IMR-90 (cell line): Measurements from ENCODE around the gene ABHD13. TPM values are rescaled to one million over a fixed set of nuclear protein-coding genes. Genes with fewer than 3 reads are reported as not detected.

Source experiments
- ATAC-seq: fragments of 200-7000 bp; cut with Tn5 transposase; 2 replicates; pipeline ENCODE4 v1.9.1; 2020; ENCODE audit warnings: low read depth, mild to moderate bottlenecking, moderate library complexity
- BruUV-seq: library from RNA; stranded (reverse); fragments of 400-500 nt; replicated peaks from 2 replicates; lab custom pipeline; 2021; lab: Mats Ljungman, UMichigan
- CTCF ChIA-PET: fragments of 300-600 bp; formaldehyde crosslinking; extraction: SDS; loops from one replicate; lab custom pipeline; 2021; ENCODE audit warnings: antibody characterized with exemption; lab: Yijun Ruan, JAX
- POLR2A ChIA-PET: fragments of 300-600 bp; sonication (Branson Sonifier 250); formaldehyde crosslinking; loops from one replicate; lab custom pipeline; 2022; ENCODE audit warnings: antibody characterized with exemption; ENCODE audit not compliant: unreplicated experiment; lab: Charles Lee
- DNase-seq: peaks from one replicate; pipeline ENCODE4 v3.0.0; 2013
- H2AFZ ChIP-seq: replicated peaks from 2 replicates; pipeline ENCODE3; 2013; ENCODE audit warnings: low read length, mild to moderate bottlenecking; ENCODE audit not compliant: poor library complexity
- H2AK5ac ChIP-seq: 2 replicates; pipeline ENCODE4 v1.6.1; 2013; ENCODE audit warnings: low read depth, low read length, inconsistent platforms
- H2AK9ac ChIP-seq: replicated peaks from 2 replicates; pipeline ENCODE3; 2013; ENCODE audit warnings: mild to moderate bottlenecking, low read depth, low read length, moderate library complexity; ENCODE audit not compliant: poor library complexity
- H2BK120ac ChIP-seq: 2 replicates; pipeline ENCODE4 v1.6.1; 2013; ENCODE audit warnings: low read depth, low read length, inconsistent platforms
- H2BK15ac ChIP-seq: 3 replicates; pipeline ENCODE4 v1.6.1; 2013; ENCODE audit warnings: low read depth, low read length, inconsistent platforms
- H2BK20ac ChIP-seq: 2 replicates; pipeline ENCODE4 v1.6.1; 2013; ENCODE audit warnings: low read depth, mild to moderate bottlenecking, inconsistent platforms, low read length, moderate library complexity
- H2BK5ac ChIP-seq: 2 replicates; pipeline ENCODE4 v1.6.1; 2013; ENCODE audit warnings: mild to moderate bottlenecking, low read depth, low read length, inconsistent platforms; ENCODE audit not compliant: poor library complexity, severe bottlenecking
- H3K14ac ChIP-seq: replicated peaks from 2 replicates; pipeline ENCODE4 v1.6.1; 2013; ENCODE audit warnings: low read depth, low read length, inconsistent platforms
- H3K18ac ChIP-seq: 2 replicates; pipeline ENCODE4 v1.6.1; 2013; ENCODE audit warnings: low read depth, low read length, control low read depth
- H3K23ac ChIP-seq: 2 replicates; pipeline ENCODE4 v1.6.1; 2013; ENCODE audit warnings: low read depth, low read length, inconsistent platforms
- H3K27ac ChIP-seq: 2 replicates; pipeline ENCODE4 v1.5.1; 2013; ENCODE audit warnings: mild to moderate bottlenecking, control low read depth, low read length; ENCODE audit not compliant: insufficient read depth
- H3K27me3 ChIP-seq: 2 replicates; pipeline ENCODE4 v1.6.1; 2013; ENCODE audit warnings: low read length; ENCODE audit not compliant: control insufficient read depth, insufficient read depth
- H3K36me3 ChIP-seq: 2 replicates; pipeline ENCODE4 v1.6.1; 2013; ENCODE audit warnings: low read length, mixed read lengths; ENCODE audit not compliant: control insufficient read depth, insufficient read depth
- H3K4ac ChIP-seq: 2 replicates; pipeline ENCODE4 v1.6.1; 2013; ENCODE audit warnings: low read depth, low read length, inconsistent platforms
- H3K4me1 ChIP-seq: 2 replicates; pipeline ENCODE4 v1.6.1; 2013; ENCODE audit warnings: low read length, mixed read lengths; ENCODE audit not compliant: control insufficient read depth, insufficient read depth
- H3K4me2 ChIP-seq: 2 replicates; pipeline ENCODE4 v1.6.1; 2013; ENCODE audit warnings: low read depth, mild to moderate bottlenecking, control low read depth, low read length, moderate library complexity
- H3K4me3 ChIP-seq: 2 replicates; pipeline ENCODE4 v1.5.1; 2013; ENCODE audit warnings: low read depth, mild to moderate bottlenecking, control low read depth, low read length, moderate library complexity; ENCODE audit not compliant: insufficient read depth
- H3K56ac ChIP-seq: 2 replicates; pipeline ENCODE4 v1.6.1; 2013; ENCODE audit warnings: low read length, inconsistent platforms; ENCODE audit not compliant: insufficient read depth; ENCODE audit errors: extremely low read depth
- H3K79me1 ChIP-seq, 2 experiments: 2 replicates each; pipeline ENCODE4 v1.6.1; 2013; ENCODE audit warnings: low read length in 2 of 2, inconsistent platforms in 1 of 2, low read depth in 1 of 2
- H3K9ac ChIP-seq: 2 replicates; pipeline ENCODE4 v1.6.1; 2013; ENCODE audit warnings: low read depth, low read length, control low read depth
- H3K9me1 ChIP-seq: 2 replicates; pipeline ENCODE4 v1.6.1; 2013; ENCODE audit warnings: low read length, inconsistent platforms; ENCODE audit not compliant: insufficient read depth
- H3K9me3 ChIP-seq: 2 replicates; pipeline ENCODE4 v1.6.1; 2013; ENCODE audit warnings: low read length; ENCODE audit not compliant: control insufficient read depth, insufficient read depth
- H4K20me1 ChIP-seq: 2 replicates; pipeline ENCODE4 v1.6.1; 2013; ENCODE audit warnings: low read length, inconsistent platforms; ENCODE audit not compliant: insufficient read depth
- H4K5ac ChIP-seq: 2 replicates; pipeline ENCODE4 v1.6.1; 2013; ENCODE audit warnings: mild to moderate bottlenecking, low read depth, low read length, control low read depth
- H4K8ac ChIP-seq, 2 experiments: 2 replicates each; pipeline ENCODE4 v1.6.1; 2013; ENCODE audit warnings: low read depth in 2 of 2, low read length in 2 of 2, control low read depth in 1 of 2, inconsistent platforms in 1 of 2
- H4K91ac ChIP-seq: 2 replicates; pipeline ENCODE4 v1.6.1; 2013; ENCODE audit warnings: low read depth, low read length, inconsistent platforms; ENCODE audit not compliant: insufficient read depth
- FOS ChIP-seq: fragments of 150-350 bp; IDR thresholded peaks from 2 replicates; pipeline ENCODE4 v1.6.1; 2016; ENCODE audit warnings: low read depth, low read length
- dilution Hi-C: fragments of 300-500 bp; cut with HindIII; formaldehyde crosslinking; loops from one replicate; pipeline ENCODE4 v1.14.3; 2018; ENCODE audit warnings: low sequenced_read_pairs; ENCODE audit not compliant: unreplicated experiment
- in situ Hi-C: fragments of 300-500 bp; cut with MboI; formaldehyde crosslinking; loops from 3 replicates; pipeline ENCODE4 v1.14.3; 2019; ENCODE audit warnings: low sequenced_read_pairs, inconsistent platforms, mixed read lengths
- intact Hi-C: fragments of 100-400 bp; cut with micrococcal nuclease; formaldehyde crosslinking; loops from 2 replicates; pipeline ENCODE4 v1.10.0; 2022
- polyA plus RNA-seq, 3 experiments: library from polyadenylated mRNA; depleted of rRNA; stranded (reverse); fragments of >200 nt; gene quantifications; 2 replicates each; pipeline ENCODE4 v1.2.3, GENCODE V29; 2012; ENCODE audit warnings: low replicate concordance in 1 of 3
- total RNA-seq: library from RNA; depleted of rRNA; stranded (reverse); fragments of >200 nt; gene quantifications from 2 replicates; pipeline ENCODE4 v1.2.3, GENCODE V29; 2012
- TF ChIP-seq, protein P1 (sequence below): conservative IDR thresholded peaks from 2 replicates; pipeline ENCODE4 v1.5.1; 2012; ENCODE audit warnings: mild to moderate bottlenecking, low read depth, low read length, improper control_type of control experiment

ABHD13 gene
- total and polyA plus RNA-seq, 2 of the 4 experiments (the other 2 are of a cell fraction): 4.0 to 4.1 TPM

DNA sequence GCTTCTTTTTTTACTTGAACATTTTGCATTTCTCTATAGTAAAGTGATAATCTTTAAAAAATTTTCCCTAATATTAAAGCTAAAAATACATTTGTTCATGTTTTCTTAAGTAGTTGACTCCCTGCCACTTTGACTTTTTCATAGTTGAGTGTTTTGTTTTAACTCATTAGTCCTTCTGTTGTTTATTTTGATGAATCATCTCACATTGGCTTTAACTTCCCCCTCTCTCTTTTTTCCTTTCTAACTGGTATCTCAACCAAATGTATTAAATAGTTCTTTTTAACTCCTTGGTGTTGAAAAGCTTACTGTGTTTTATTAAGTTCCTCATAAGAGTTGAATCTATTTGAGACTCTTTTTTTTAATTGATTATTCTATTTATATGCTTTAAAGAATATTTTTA lies 54.1 kb downstream of the ABHD13 start:
- peak; percentile 18; the same call in 1 of the 2 replicates for TF ChIP-seq FOS
- TF ChIP-seq, protein P1, sequence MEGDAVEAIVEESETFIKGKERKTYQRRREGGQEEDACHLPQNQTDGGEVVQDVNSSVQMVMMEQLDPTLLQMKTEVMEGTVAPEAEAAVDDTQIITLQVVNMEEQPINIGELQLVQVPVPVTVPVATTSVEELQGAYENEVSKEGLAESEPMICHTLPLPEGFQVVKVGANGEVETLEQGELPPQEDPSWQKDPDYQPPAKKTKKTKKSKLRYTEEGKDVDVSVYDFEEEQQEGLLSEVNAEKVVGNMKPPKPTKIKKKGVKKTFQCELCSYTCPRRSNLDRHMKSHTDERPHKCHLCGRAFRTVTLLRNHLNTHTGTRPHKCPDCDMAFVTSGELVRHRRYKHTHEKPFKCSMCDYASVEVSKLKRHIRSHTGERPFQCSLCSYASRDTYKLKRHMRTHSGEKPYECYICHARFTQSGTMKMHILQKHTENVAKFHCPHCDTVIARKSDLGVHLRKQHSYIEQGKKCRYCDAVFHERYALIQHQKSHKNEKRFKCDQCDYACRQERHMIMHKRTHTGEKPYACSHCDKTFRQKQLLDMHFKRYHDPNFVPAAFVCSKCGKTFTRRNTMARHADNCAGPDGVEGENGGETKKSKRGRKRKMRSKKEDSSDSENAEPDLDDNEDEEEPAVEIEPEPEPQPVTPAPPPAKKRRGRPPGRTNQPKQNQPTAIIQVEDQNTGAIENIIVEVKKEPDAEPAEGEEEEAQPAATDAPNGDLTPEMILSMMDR: no peak
- H3K18ac ChIP-seq: no peak overlapping the region
- DNase-seq: peak; percentile 31

More for the DNA sequence above, 54.1 kb downstream of the ABHD13 start:
- no peak overlapping the region for H3K4me2 ChIP-seq
- no peaks in the 10 kb centered on the region for H3K9me3 ChIP-seq
- in situ Hi-C loops (no loop called here), dilution Hi-C loops (no loop called here), intact Hi-C loops (no loop called here)
- H3K9ac ChIP-seq: no peak overlapping the region
- H3K4me3 ChIP-seq: no peak overlapping the region
- peaks cover 2% of the 10 kb centered on the region; the same call in 1 of the 2 replicates for H3K4me1 ChIP-seq
- H4K91ac ChIP-seq: no peak overlapping the region
- H4K8ac ChIP-seq: no peak overlapping the region
- H3K36me3 ChIP-seq: no peaks in the 10 kb centered on the region
- H3K14ac ChIP-seq: no peak overlapping the region
- peaks cover 3% of the 10 kb centered on the region; the same call in 1 of the 2 replicates for H3K9me1 ChIP-seq
- CTCF ChIA-PET: interaction anchor here (0.5 to 0.8 kb wide), 2 partner anchors 14 to 44 kb away, joined by 3 read pairs; no protein-coding TSS in a partner anchor
- POLR2A ChIA-PET: no interaction called here
- no peak overlapping the region for H2AK5ac ChIP-seq
- no peak overlapping the region for H3K23ac ChIP-seq
- H3K79me1 ChIP-seq: no peaks in the 10 kb centered on the region
- no peak overlapping the region for H3K27ac ChIP-seq
- H2BK20ac ChIP-seq: no peak overlapping the region
- no peak overlapping the region for H2AK9ac ChIP-seq
- H3K27me3 ChIP-seq: no peaks in the 10 kb centered on the region
- no peak overlapping the region for H2AFZ ChIP-seq
- no peak overlapping the region for H2BK120ac ChIP-seq
- no peak overlapping the region for H2BK5ac ChIP-seq
- no peak overlapping the region for H4K5ac ChIP-seq
- H3K56ac ChIP-seq: no peak overlapping the region
- no peak for ATAC-seq
- H2BK15ac ChIP-seq: no peak overlapping the region
- no TSS peak for BruUV-seq
- no peaks in the 10 kb centered on the region for H4K20me1 ChIP-seq
- no peak overlapping the region for H3K4ac ChIP-seq
